ENCODE data around the gene PGA4. TPM values are rescaled to one million over a fixed set of nuclear protein-coding genes. Genes with fewer than 3 reads are reported as not detected.
"Not testable (repeated sequence)": the region's sequence is repeated elsewhere in the genome, so short reads cannot be mapped to it uniquely, and the experiment has no call there.

PGA4 gene
- total RNA-seq, 1 experiment from 2014 or later = not detected

GRCh38 chr11:61194981-61195695, 27.0 kb upstream of the PGA4 start:
- Histone ChIP-seq H3K36me3 (no peaks in the 10 kb centered on the region), H3K27me3 (no peaks in the 10 kb centered on the region; the same call in 1 of the 2 replicates), H3K9me3 (replicated peaks) (no peaks in the 10 kb centered on the region), H3K4me3 (no peak overlapping the region), H3K4me1 (no peaks in the 10 kb centered on the region), H3K27ac (no peak overlapping the region)
- no peak for DNase-seq

DNA sequence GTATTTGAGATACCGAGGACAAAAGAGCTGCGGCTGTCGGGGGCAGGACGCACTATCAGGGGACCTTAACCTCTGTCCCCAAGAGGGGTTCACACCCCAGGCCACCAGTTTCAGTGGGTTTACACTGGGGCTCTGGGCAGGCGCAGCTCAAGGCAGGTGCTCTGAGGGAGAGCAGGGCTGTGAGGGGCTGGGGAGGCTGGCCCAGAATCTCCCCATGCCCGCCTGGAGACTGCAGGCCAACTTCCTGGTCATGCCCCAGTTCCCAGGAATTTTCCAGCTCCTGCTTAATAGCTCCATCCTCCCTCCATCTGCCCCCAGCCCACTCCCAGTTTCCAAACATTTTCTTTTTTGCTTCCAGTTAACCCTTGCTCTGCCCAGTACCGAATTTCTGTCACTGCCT, 26.4 kb upstream of the PGA4 start:
- no peak for DNase-seq
- H3K4me3 ChIP-seq = no peak overlapping the region
- no peaks in the 10 kb centered on the region for H3K9me3 ChIP-seq (replicated peaks)
- H3K27me3 ChIP-seq = no peaks in the 10 kb centered on the region; the same call in 1 of the 2 replicates
- H3K4me1 ChIP-seq = no peaks in the 10 kb centered on the region
- H3K27ac ChIP-seq = no peak overlapping the region
- no peaks in the 10 kb centered on the region for H3K36me3 ChIP-seq

GRCh38 chr11:61198361-61198760, 23.8 kb upstream of the PGA4 start:
- H3K27ac ChIP-seq = no peak overlapping the region
- no peaks in the 10 kb centered on the region for H3K9me3 ChIP-seq (replicated peaks)
- no peaks in the 10 kb centered on the region for H3K4me1 ChIP-seq
- DNase-seq = no peak
- H3K27me3 ChIP-seq = no peaks in the 10 kb centered on the region
- no peak overlapping the region for H3K4me3 ChIP-seq
- H3K36me3 ChIP-seq = no peaks in the 10 kb centered on the region

GRCh38 chr11:61198948-61199523, 23.1 kb upstream of the PGA4 start:
- Histone ChIP-seq H3K4me3 (no peak overlapping the region), H3K27me3 (no peaks in the 10 kb centered on the region), H3K36me3 (no peaks in the 10 kb centered on the region), H3K27ac (no peak overlapping the region), H3K9me3 (replicated peaks) (no peaks in the 10 kb centered on the region), H3K4me1 (no peaks in the 10 kb centered on the region)
- DNase-seq = no peak

DNA sequence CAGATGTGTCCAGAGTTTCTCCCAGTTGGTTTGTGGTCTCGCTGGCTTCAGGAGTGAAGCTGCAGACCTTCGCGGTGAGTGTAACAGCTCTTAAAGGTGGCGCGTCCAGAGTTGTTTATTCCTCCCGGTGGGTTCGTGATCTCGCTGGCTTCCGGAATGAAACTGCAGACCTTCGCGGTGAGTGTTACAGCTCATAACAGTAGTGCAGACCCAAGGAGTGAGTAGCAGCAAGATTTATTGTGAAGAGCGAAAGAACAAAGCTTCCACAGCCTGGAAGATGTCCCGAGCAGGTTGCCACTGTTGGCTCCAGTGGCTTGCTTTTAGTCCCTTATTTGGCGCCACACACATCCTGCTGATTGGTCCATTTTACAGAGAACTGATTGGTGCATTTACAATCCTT, 20.7 kb upstream of the PGA4 start:
- Histone ChIP-seq H3K9me3 (replicated peaks) (no peaks in the 10 kb centered on the region), H3K27me3 (no peaks in the 10 kb centered on the region), H3K4me3 (no peak overlapping the region), H3K27ac (no peak overlapping the region), H3K36me3 (no peaks in the 10 kb centered on the region), H3K4me1 (no peaks in the 10 kb centered on the region)
- DNase-seq = no peak

- DNase-seq, H3K27me3 ChIP-seq, H3K4me3 ChIP-seq: not testable (repeated sequence)
These were observed 19.0 kb upstream of the PGA4 start, which contains the start of gene PGA3 for GRCh38 chr11:61202950-61203746. Gene PGA3, plus strand, starts transcription at chr11:61203515. Its CDS starts 50 bp downstream, at chr11:61203565.

DNA sequence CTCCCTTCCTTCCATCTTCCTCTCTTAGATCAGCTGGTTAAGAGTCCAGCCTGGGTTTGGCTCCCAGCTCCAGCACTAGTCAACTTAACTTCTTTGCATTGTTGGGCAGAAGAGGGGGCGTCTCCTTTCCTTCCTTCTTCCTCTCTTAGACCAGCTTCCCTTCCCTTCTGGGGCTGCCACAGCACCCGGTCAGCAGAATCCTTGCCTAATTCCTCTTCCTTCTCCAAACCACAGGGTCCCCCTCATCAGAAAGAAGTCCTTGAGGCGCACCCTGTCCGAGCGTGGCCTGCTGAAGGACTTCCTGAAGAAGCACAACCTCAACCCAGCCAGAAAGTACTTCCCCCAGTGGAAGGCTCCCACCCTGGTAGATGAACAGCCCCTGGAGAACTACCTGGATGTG, 18.3 kb upstream of the PGA4 start:
- not testable (repeated sequence) for H3K36me3 ChIP-seq; H3K9me3 ChIP-seq (replicated peaks); H3K4me3 ChIP-seq; H3K27me3 ChIP-seq; DNase-seq; H3K27ac ChIP-seq; H3K4me1 ChIP-seq

More at GRCh38 chr11:61202950-61203746, 19.0 kb upstream of the PGA4 start, which contains the start of gene PGA3:
- H3K9me3 ChIP-seq (replicated peaks); H3K27ac ChIP-seq; H3K36me3 ChIP-seq; H3K4me1 ChIP-seq: not testable (repeated sequence)

GRCh38 chr11:61204502-61205059, 17.6 kb upstream of the PGA4 start:
- H3K36me3 ChIP-seq; DNase-seq; H3K27me3 ChIP-seq; H3K27ac ChIP-seq; H3K4me3 ChIP-seq; H3K9me3 ChIP-seq (replicated peaks); H3K4me1 ChIP-seq: not testable (repeated sequence)

DNA sequence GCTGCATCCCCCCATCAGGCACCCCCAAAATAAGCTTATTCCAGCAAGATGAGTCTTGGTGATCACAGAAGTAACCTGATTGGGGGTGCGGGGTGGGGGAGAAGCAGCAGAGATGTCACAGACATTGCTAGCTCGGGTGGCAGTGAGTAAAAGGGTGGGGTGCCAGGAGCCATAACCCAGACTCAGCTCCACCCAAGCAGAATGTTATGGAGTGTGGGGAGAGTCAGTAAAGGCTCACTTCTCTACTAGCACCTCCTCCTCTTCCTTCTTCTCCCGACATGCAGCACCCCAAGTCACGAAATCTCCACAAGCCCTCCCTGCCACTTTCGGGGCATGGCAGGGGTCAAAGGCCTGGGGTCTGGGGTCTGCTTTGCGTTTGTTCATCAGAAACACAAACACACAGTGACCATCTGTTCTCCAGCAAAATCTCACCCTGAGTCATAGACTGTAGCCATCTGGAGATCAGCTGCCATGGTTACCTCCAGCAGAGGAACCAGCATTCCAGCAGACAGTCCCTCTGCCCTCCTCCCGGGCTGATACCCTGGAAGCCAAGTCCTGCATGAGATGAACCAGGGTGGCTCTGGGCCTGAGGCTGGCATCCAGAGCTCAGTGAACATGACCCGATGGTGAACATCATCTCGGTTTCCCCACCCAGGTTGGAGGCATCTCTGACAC, 14.4 kb upstream of the PGA4 start:
- not testable (repeated sequence) for H3K27me3 ChIP-seq; H3K27ac ChIP-seq; H3K36me3 ChIP-seq; H3K9me3 ChIP-seq (replicated peaks); H3K4me3 ChIP-seq; H3K4me1 ChIP-seq; DNase-seq

GRCh38 chr11:61210629-61211028, 11.5 kb upstream of the PGA4 start:
- not testable (repeated sequence) for H3K4me1 ChIP-seq; H3K27me3 ChIP-seq; H3K9me3 ChIP-seq (replicated peaks); DNase-seq; H3K4me3 ChIP-seq; H3K27ac ChIP-seq; H3K36me3 ChIP-seq

- not testable (repeated sequence) for H3K27ac ChIP-seq; DNase-seq; H3K36me3 ChIP-seq; H3K4me1 ChIP-seq; H3K27me3 ChIP-seq; H3K4me3 ChIP-seq; H3K9me3 ChIP-seq (replicated peaks)
These were observed 10.7 kb upstream of the PGA4 start for GRCh38 chr11:61211327-61211952.

DNA sequence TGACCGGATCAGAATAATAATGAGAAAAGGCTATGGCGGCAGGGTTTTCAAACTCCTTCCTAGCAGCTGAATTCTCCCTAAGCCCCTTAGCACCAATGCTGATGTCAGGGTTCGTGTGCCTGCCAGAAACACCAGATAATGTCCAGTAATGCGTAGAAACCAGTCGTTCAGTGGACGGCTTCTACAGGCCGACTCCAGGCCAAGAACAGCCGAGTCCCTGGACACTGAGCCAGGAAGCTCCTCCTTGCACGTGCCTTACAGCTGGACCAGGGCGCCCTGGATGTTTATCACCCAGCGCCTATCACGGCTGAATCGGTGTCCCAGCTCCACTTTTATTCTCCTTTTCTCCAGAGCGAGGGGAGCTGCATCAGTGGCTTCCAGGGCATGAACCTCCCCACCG, 9.9 kb upstream of the PGA4 start:
- not testable (repeated sequence) for H3K27ac ChIP-seq; H3K4me3 ChIP-seq; H3K27me3 ChIP-seq; H3K36me3 ChIP-seq; DNase-seq; H3K4me1 ChIP-seq; H3K9me3 ChIP-seq (replicated peaks)

- H3K27ac ChIP-seq; H3K36me3 ChIP-seq; DNase-seq; H3K4me1 ChIP-seq; H3K27me3 ChIP-seq; H3K4me3 ChIP-seq; H3K9me3 ChIP-seq (replicated peaks): not testable (repeated sequence)
These were observed 8.3 kb upstream of the PGA4 start for GRCh38 chr11:61213711-61214324.

DNA sequence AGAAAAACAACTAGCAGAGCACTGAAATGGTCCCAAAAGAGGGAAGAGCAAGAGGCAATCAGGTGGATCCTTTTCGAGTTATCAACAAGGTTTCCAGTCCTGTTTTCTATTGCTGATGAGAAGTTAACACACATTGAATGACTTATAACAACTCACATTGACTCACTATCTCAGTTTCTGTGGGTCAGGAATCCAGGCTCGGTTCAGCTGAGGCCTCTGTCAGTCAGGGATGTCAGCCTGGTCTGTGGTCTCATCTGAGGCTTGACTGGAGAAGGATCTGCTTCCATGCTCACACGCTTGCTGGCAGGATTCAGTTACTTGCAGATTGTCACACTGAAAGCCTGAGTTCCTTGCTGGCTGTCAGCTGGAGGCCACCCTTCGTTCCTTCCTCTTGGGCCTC, 3.8 kb upstream of the PGA4 start:
- not testable (repeated sequence) for DNase-seq; H3K9me3 ChIP-seq (replicated peaks)

More for the DNA sequence above, 3.8 kb upstream of the PGA4 start:
- not testable (repeated sequence) for H3K4me3 ChIP-seq, H3K27ac ChIP-seq, H3K36me3 ChIP-seq, H3K27me3 ChIP-seq, H3K4me1 ChIP-seq
